Mammary epithelial cell (primary cell): ENCODE data around the gene FTH1.

ENCODE experiments used
- EZH2 ChIP-seq: IDR thresholded peaks from 2 replicates; pipeline ENCODE4 v1.6.1; 2012; ENCODE audit warnings: low read length, inconsistent platforms, borderline replicate concordance
- TF ChIP-seq, protein P1 (sequence below), 2 donors: IDR thresholded peaks in 1 of 2; conservative IDR thresholded peaks in 1 of 2; 2 replicates each; pipeline ENCODE4 v1.5.1; 2011 to 2012; ENCODE audit warnings: inconsistent platforms in 2 of 2, low read length in 2 of 2, mild to moderate bottlenecking in 2 of 2, control low read depth in 1 of 2, low read depth in 1 of 2; ENCODE audit not compliant: insufficient read depth in 1 of 2; ENCODE audit errors: extremely low read depth in 1 of 2

DNA sequence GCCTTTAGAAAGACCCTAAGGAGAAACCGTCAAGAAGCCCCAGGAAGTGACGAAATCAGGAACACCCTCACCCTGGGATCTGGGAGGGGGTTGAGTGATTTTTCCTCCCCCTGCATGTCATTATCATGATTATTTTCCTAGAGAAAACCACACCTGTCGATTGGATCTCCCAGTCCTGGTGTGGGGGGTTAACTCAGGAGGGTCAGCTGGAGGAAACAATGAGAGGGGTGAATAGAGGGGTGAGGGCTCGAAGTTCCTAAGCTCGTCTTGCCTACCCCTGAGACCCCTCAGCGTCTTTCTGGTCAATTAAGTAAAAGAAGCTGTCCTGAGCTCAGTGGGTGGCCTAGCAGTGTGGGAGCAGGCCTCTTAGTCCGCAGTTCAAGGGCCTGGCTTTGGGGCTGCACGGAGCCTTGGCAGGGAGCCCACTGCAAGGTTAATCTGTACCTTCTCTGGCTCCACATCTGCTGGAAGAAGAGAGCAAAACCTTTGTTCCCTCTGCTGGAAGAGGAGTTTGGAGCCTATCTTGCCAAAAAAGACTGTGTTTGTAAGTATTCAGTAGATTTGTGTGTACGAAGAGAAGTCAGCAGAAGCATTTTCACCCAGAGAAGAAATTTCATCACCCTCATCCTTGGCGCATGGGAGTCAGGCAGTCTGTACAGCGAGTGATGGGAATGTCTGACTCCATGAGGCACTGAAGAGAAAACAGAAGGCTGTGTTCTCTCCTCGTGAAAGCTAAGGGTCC, 34.2 kb upstream of the FTH1 start:
- TF ChIP-seq, protein P1, sequence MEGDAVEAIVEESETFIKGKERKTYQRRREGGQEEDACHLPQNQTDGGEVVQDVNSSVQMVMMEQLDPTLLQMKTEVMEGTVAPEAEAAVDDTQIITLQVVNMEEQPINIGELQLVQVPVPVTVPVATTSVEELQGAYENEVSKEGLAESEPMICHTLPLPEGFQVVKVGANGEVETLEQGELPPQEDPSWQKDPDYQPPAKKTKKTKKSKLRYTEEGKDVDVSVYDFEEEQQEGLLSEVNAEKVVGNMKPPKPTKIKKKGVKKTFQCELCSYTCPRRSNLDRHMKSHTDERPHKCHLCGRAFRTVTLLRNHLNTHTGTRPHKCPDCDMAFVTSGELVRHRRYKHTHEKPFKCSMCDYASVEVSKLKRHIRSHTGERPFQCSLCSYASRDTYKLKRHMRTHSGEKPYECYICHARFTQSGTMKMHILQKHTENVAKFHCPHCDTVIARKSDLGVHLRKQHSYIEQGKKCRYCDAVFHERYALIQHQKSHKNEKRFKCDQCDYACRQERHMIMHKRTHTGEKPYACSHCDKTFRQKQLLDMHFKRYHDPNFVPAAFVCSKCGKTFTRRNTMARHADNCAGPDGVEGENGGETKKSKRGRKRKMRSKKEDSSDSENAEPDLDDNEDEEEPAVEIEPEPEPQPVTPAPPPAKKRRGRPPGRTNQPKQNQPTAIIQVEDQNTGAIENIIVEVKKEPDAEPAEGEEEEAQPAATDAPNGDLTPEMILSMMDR (conservative IDR thresholded peaks at IDR 0.05 in 1 of 2, IDR thresholded peaks at IDR 0.05 in 1 of 2; ENCODE audit: extremely low read depth in 1 of 2, insufficient read depth in 1 of 2, low read depth in 1 of 2, low read length in 2 of 2) = no peak
- no peak for TF ChIP-seq EZH2
